ENCODE measurements around the gene TMPRSS11D.

TMPRSS11D gene

DNA sequence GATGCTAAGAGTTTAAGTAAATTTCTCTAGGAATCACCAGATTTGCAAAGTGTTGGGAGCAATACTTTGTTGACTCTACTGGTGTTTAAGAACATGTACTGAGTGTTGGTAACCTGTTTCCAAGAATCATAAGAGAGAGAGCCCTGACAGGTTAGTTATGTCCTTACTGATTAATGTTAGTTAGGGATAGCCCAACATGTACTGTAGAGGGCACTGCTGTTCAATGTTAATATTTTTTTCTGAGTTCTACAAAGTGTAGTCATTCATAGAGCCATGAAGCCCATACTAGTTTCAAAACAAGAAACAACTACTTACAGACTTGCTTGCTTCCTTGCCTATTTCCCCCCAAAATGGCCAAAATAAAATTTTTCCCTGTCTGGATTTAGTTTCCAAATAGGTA lies 11.9 kb downstream of the TMPRSS11D start:
- no peaks in the 10 kb centered on the region for H3K36me3 ChIP-seq (ENCODE audit: control insufficient read depth, insufficient read depth, low read length)
- no peaks in the 10 kb centered on the region for H3K9me3 ChIP-seq (ENCODE audit: control insufficient read depth, low read length)
- no peak overlapping the region for H3K4me3 ChIP-seq (ENCODE audit: insufficient read depth, low read depth, low read length)
- no peak overlapping the region for H3K27ac ChIP-seq (ENCODE audit: insufficient read depth, low read depth, low read length, poor library complexity, severe bottlenecking)
- H3K27me3 ChIP-seq (ENCODE audit: control insufficient read depth, insufficient read depth, low read length, poor library complexity, severe bottlenecking) = no peaks in the 10 kb centered on the region
- no peaks in the 10 kb centered on the region for H3K4me1 ChIP-seq (ENCODE audit: control insufficient read depth, insufficient read depth, low read length)

- Histone ChIP-seq H3K27ac (ENCODE audit: insufficient read depth, low read depth, low read length, poor library complexity, severe bottlenecking) (no peak overlapping the region), H3K36me3 (ENCODE audit: control insufficient read depth, insufficient read depth, low read length) (no peaks in the 10 kb centered on the region), H3K9me3 (ENCODE audit: control insufficient read depth, low read length) (no peaks in the 10 kb centered on the region), H3K27me3 (ENCODE audit: control insufficient read depth, insufficient read depth, low read length, poor library complexity, severe bottlenecking) (no peaks in the 10 kb centered on the region), H3K4me3 (ENCODE audit: insufficient read depth, low read depth, low read length) (no peak overlapping the region), H3K4me1 (ENCODE audit: control insufficient read depth, insufficient read depth, low read length) (no peaks in the 10 kb centered on the region)
- WGBS, 2 experiments = 87 to 100% methylated on average over 1 to 4 of the region's 4 CpGs
These were observed 14.1 kb downstream of the TMPRSS11D start for GRCh38 chr4:67869580-67870190.

- WGBS, 2 experiments = 89 to 90% methylated on average over 5 of the region's 6 CpGs
- Histone ChIP-seq H3K36me3 (ENCODE audit: control insufficient read depth, insufficient read depth, low read length) (no peaks in the 10 kb centered on the region), H3K27ac (ENCODE audit: insufficient read depth, low read depth, low read length, poor library complexity, severe bottlenecking) (no peak overlapping the region), H3K4me1 (ENCODE audit: control insufficient read depth, insufficient read depth, low read length) (no peaks in the 10 kb centered on the region), H3K4me3 (ENCODE audit: insufficient read depth, low read depth, low read length) (no peak overlapping the region), H3K27me3 (ENCODE audit: control insufficient read depth, insufficient read depth, low read length, poor library complexity, severe bottlenecking) (no peaks in the 10 kb centered on the region), H3K9me3 (ENCODE audit: control insufficient read depth, low read length) (no peaks in the 10 kb centered on the region)
These were observed 22.3 kb downstream of the TMPRSS11D start for GRCh38 chr4:67861513-67861912.

DNA sequence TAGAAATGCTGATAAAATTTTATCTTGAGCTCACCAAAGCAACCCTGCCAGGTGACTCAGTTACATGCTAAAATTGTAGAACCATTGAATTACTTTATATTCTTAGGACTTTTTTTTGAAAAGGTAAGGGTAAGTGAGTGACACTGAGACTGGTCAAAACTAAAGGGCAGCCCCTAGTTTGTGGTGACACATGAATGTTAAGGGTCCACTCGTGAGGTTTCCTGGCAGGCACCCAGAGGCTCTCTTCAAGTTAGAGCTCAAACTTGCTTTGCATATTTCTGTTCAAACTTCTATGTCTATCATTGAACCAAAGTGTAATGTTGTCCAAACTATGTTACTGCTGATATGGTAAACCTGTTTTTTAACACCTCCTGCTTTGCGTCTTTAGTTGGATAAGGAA lies 30.5 kb downstream of the TMPRSS11D start:
- Histone ChIP-seq H3K9me3 (ENCODE audit: control insufficient read depth, low read length) (no peaks in the 10 kb centered on the region), H3K4me1 (ENCODE audit: control insufficient read depth, insufficient read depth, low read length) (no peaks in the 10 kb centered on the region), H3K27ac (ENCODE audit: insufficient read depth, low read depth, low read length, poor library complexity, severe bottlenecking) (no peak overlapping the region), H3K4me3 (ENCODE audit: insufficient read depth, low read depth, low read length) (no peak overlapping the region), H3K36me3 (ENCODE audit: control insufficient read depth, insufficient read depth, low read length) (no peaks in the 10 kb centered on the region), H3K27me3 (ENCODE audit: control insufficient read depth, insufficient read depth, low read length, poor library complexity, severe bottlenecking) (no peaks in the 10 kb centered on the region)
- WGBS, 2 experiments = 82% methylated on average over 2 of the region's 2 CpGs

DNA sequence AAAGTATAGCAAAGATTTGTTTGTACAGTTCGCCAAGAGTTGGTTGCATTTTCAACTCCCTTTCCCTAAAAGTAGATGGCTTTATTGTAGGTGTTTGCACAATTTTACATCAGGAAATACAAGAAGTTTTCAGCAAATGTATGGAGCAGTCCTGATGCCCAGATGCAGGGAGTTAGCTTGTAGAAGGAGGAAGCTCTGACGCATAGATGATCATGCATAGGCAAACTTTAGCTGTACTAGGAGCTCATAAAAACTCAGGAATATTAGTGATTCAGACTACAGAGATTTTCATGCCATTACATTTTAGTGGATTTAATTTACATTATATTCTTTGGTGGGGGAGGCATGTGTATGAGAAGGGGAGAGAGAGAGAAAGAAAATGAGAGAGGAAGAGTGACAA lies 62.9 kb downstream of the TMPRSS11D start:
- Histone ChIP-seq H3K9me3 (ENCODE audit: control insufficient read depth, low read length) (no peaks in the 10 kb centered on the region), H3K36me3 (ENCODE audit: control insufficient read depth, insufficient read depth, low read length) (no peaks in the 10 kb centered on the region), H3K27me3 (ENCODE audit: control insufficient read depth, insufficient read depth, low read length, poor library complexity, severe bottlenecking) (no peaks in the 10 kb centered on the region), H3K4me1 (ENCODE audit: control insufficient read depth, insufficient read depth, low read length) (no peaks in the 10 kb centered on the region), H3K27ac (ENCODE audit: insufficient read depth, low read depth, low read length, poor library complexity, severe bottlenecking) (no peak overlapping the region), H3K4me3 (ENCODE audit: insufficient read depth, low read depth, low read length) (no peak overlapping the region)
- 82 to 98% methylated on average over 2 of the region's 2 CpGs for WGBS, 2 experiments

GRCh38 chr4:67810011-67810410 lies 73.8 kb downstream of the TMPRSS11D start:
- 83 to 92% methylated on average over 1 of the region's 1 CpG for WGBS, 2 experiments
- Histone ChIP-seq H3K27ac (ENCODE audit: insufficient read depth, low read depth, low read length, poor library complexity, severe bottlenecking) (no peak overlapping the region), H3K36me3 (ENCODE audit: control insufficient read depth, insufficient read depth, low read length) (no peaks in the 10 kb centered on the region), H3K27me3 (ENCODE audit: control insufficient read depth, insufficient read depth, low read length, poor library complexity, severe bottlenecking) (no peaks in the 10 kb centered on the region), H3K9me3 (ENCODE audit: control insufficient read depth, low read length) (no peaks in the 10 kb centered on the region), H3K4me3 (ENCODE audit: insufficient read depth, low read depth, low read length) (no peak overlapping the region), H3K4me1 (ENCODE audit: control insufficient read depth, insufficient read depth, low read length) (no peaks in the 10 kb centered on the region)

- Histone ChIP-seq H3K4me3 (ENCODE audit: insufficient read depth, low read depth, low read length) (no peak overlapping the region), H3K9me3 (ENCODE audit: control insufficient read depth, low read length) (no peaks in the 10 kb centered on the region), H3K27me3 (ENCODE audit: control insufficient read depth, insufficient read depth, low read length, poor library complexity, severe bottlenecking) (no peaks in the 10 kb centered on the region), H3K36me3 (ENCODE audit: control insufficient read depth, insufficient read depth, low read length) (no peaks in the 10 kb centered on the region), H3K27ac (ENCODE audit: insufficient read depth, low read depth, low read length, poor library complexity, severe bottlenecking) (no peak overlapping the region), H3K4me1 (ENCODE audit: control insufficient read depth, insufficient read depth, low read length) (no peaks in the 10 kb centered on the region)
- 78 to 86% methylated on average over 7 of the region's 7 CpGs for WGBS, 2 experiments
These were observed 74.3 kb downstream of the TMPRSS11D start for GRCh38 chr4:67809502-67809901.

DNA sequence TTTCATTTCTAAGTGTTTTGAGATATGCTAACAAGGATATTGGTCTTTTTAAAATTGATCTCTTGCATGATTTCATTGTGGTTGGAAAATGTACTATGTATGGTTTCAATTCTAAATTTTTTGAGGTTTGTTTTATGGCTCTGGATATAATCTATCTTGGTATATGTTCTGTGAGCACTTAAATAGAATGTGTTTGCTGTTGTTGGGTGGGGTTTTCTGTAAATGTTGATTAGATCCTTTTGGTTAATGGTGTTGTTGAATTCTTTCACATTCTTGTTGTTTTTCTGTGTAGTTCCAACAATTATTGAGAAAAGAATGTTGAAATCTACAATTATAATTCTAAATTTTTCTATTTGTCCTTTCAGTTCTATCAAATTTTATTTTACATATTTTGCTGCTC lies 87.0 kb downstream of the TMPRSS11D start:
- Histone ChIP-seq H3K27me3 (ENCODE audit: control insufficient read depth, insufficient read depth, low read length, poor library complexity, severe bottlenecking) (no peaks in the 10 kb centered on the region), H3K4me3 (ENCODE audit: insufficient read depth, low read depth, low read length) (no peak overlapping the region), H3K27ac (ENCODE audit: insufficient read depth, low read depth, low read length, poor library complexity, severe bottlenecking) (no peak overlapping the region), H3K36me3 (ENCODE audit: control insufficient read depth, insufficient read depth, low read length) (no peaks in the 10 kb centered on the region), H3K4me1 (ENCODE audit: control insufficient read depth, insufficient read depth, low read length) (no peaks in the 10 kb centered on the region), H3K9me3 (ENCODE audit: control insufficient read depth, low read length) (no peaks in the 10 kb centered on the region)

DNA sequence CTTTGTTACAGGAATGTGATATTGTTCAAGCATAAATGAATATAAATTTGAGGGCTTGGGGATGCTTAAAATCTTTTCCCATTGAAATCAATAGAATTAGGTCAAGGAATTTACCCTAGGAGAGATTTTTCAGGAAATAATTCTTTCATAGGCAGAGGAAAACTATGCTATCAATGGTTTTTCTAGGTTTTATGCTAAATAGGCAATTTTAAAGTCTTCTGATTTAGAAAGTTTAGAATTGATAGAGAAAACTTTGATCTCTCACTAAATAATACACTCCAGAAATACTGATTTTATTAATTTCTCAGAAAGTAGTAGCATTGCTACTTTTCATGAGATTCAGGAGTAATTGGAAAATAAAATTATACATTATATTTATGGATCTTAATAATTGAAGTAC lies 93.1 kb downstream of the TMPRSS11D start:
- Histone ChIP-seq H3K4me3 (ENCODE audit: insufficient read depth, low read depth, low read length) (no peak overlapping the region), H3K27me3 (ENCODE audit: control insufficient read depth, insufficient read depth, low read length, poor library complexity, severe bottlenecking) (no peaks in the 10 kb centered on the region), H3K36me3 (ENCODE audit: control insufficient read depth, insufficient read depth, low read length) (no peaks in the 10 kb centered on the region), H3K9me3 (ENCODE audit: control insufficient read depth, low read length) (no peaks in the 10 kb centered on the region), H3K4me1 (ENCODE audit: control insufficient read depth, insufficient read depth, low read length) (no peaks in the 10 kb centered on the region), H3K27ac (ENCODE audit: insufficient read depth, low read depth, low read length, poor library complexity, severe bottlenecking) (no peak overlapping the region)

- Histone ChIP-seq H3K36me3 (ENCODE audit: control insufficient read depth, insufficient read depth, low read length) (no peaks in the 10 kb centered on the region), H3K9me3 (ENCODE audit: control insufficient read depth, low read length) (no peaks in the 10 kb centered on the region), H3K4me1 (ENCODE audit: control insufficient read depth, insufficient read depth, low read length) (no peaks in the 10 kb centered on the region), H3K27ac (ENCODE audit: insufficient read depth, low read depth, low read length, poor library complexity, severe bottlenecking) (no peak overlapping the region), H3K4me3 (ENCODE audit: insufficient read depth, low read depth, low read length) (no peak overlapping the region), H3K27me3 (ENCODE audit: control insufficient read depth, insufficient read depth, low read length, poor library complexity, severe bottlenecking) (no peaks in the 10 kb centered on the region)
- WGBS, 2 experiments = 95 to 96% methylated on average over 2 of the region's 2 CpGs
These were observed 96.5 kb downstream of the TMPRSS11D start for GRCh38 chr4:67787311-67787710.

GRCh38 chr4:67785528-67785927 lies 98.3 kb downstream of the TMPRSS11D start:
- H3K9me3 ChIP-seq (ENCODE audit: control insufficient read depth, low read length) = no peaks in the 10 kb centered on the region
- WGBS, 2 experiments = 82 to 100% methylated on average over 2 of the region's 2 CpGs
- H3K27me3 ChIP-seq (ENCODE audit: control insufficient read depth, insufficient read depth, low read length, poor library complexity, severe bottlenecking) = no peaks in the 10 kb centered on the region
- no peak overlapping the region for H3K4me3 ChIP-seq (ENCODE audit: insufficient read depth, low read depth, low read length)
- no peak overlapping the region for H3K27ac ChIP-seq (ENCODE audit: insufficient read depth, low read depth, low read length, poor library complexity, severe bottlenecking)
- H3K4me1 ChIP-seq (ENCODE audit: control insufficient read depth, insufficient read depth, low read length) = no peaks in the 10 kb centered on the region
- no peaks in the 10 kb centered on the region for H3K36me3 ChIP-seq (ENCODE audit: control insufficient read depth, insufficient read depth, low read length)

Measured in ectodermal cell (in vitro differentiated cells).